OCI-LY3 (cell line): Measurements from ENCODE around the gene PPP2R2B.

Experiments
- CTCF ChIP-seq: fragments of 200-600, 300-600 bp; sonication (generic); IDR thresholded peaks from 2 replicates; pipeline ENCODE4 v1.5.1; 2014; ENCODE audit warnings: antibody characterized with exemption, low read length, low read depth
- EZH2phosphoT487 ChIP-seq: fragments of 200-600 bp; shearing (Covaris generic); IDR thresholded peaks from 2 replicates; pipeline ENCODE4 v1.6.1; 2018; ENCODE audit warnings: antibody characterized with exemption, mixed run types, low read depth

GRCh38 chr5:146897061-146897460 lies 18.5 kb upstream of the PPP2R2B start:
- TF ChIP-seq CTCF = no peak
- no peak for TF ChIP-seq EZH2phosphoT487
